ENCODE data around the gene FAM219B. TPM values are rescaled to one million over a fixed set of nuclear protein-coding genes. Genes with fewer than 3 reads are reported as not detected.

Gene FAM219B
- total RNA-seq, 2 donors from 2014 or later: 47.8 to 65.7 TPM

GRCh38 chr15:74864296-74864695 lies 42.4 kb downstream of the FAM219B start:
- Mint-ChIP-seq H3K4me3 (peak overlapping the region; percentile 25), H3K27ac (peak overlapping the region; percentile 85), H3K27me3 (no peaks in the 10 kb centered on the region), H3K4me1 (peaks cover 40% of the 10 kb centered on the region), H3K36me3 (ENCODE audit: low read depth) (peaks cover 2% of the 10 kb centered on the region)
- ATAC-seq (no peak), DNase-seq (no peak)
- no peaks in the 10 kb centered on the region for H3K9me3 ChIP-seq (ENCODE audit: control insufficient read depth, low read length, poor library complexity, severe bottlenecking)

- peaks cover 43% of the 10 kb centered on the region for H3K4me1 Mint-ChIP-seq
- no peak for DNase-seq
- peak; percentile 20 for ATAC-seq
- H3K27me3 Mint-ChIP-seq: no peaks in the 10 kb centered on the region
- peak overlapping the region; percentile 82 for H3K4me3 Mint-ChIP-seq
- H3K36me3 Mint-ChIP-seq (ENCODE audit: low read depth): peaks cover 2% of the 10 kb centered on the region
- no peaks in the 10 kb centered on the region for H3K9me3 ChIP-seq (ENCODE audit: control insufficient read depth, low read length, poor library complexity, severe bottlenecking)
- peak overlapping the region; percentile 85 for H3K27ac Mint-ChIP-seq
Measured at GRCh38 chr15:74863239-74864056, 43.2 kb downstream of the FAM219B start.

- Mint-ChIP-seq H3K4me3 (no peak overlapping the region), H3K36me3 (ENCODE audit: low read depth) (peaks cover 1% of the 10 kb centered on the region), H3K4me1 (peaks cover 25% of the 10 kb centered on the region), H3K27me3 (no peaks in the 10 kb centered on the region), H3K27ac (peak overlapping the region; percentile 87)
- no peak for ATAC-seq
- no peak for DNase-seq
- no peaks in the 10 kb centered on the region for H3K9me3 ChIP-seq (ENCODE audit: control insufficient read depth, low read length, poor library complexity, severe bottlenecking)
Measured at GRCh38 chr15:74858369-74858740, 48.3 kb downstream of the FAM219B start.

- H3K27ac Mint-ChIP-seq: peak overlapping the region; percentile 63
- peaks cover 2% of the 10 kb centered on the region for H3K36me3 Mint-ChIP-seq (ENCODE audit: low read depth)
- no peak overlapping the region for H3K4me3 Mint-ChIP-seq
- peaks cover 25% of the 10 kb centered on the region for H3K4me1 Mint-ChIP-seq
- ATAC-seq (no peak), DNase-seq (no peak)
- H3K27me3 Mint-ChIP-seq: no peaks in the 10 kb centered on the region
- H3K9me3 ChIP-seq (ENCODE audit: control insufficient read depth, low read length, poor library complexity, severe bottlenecking): no peaks in the 10 kb centered on the region
Measured at GRCh38 chr15:74857671-74858368, 48.8 kb downstream of the FAM219B start.

- H3K4me3 Mint-ChIP-seq: peak overlapping the region; percentile 19
- no peaks in the 10 kb centered on the region for H3K27me3 Mint-ChIP-seq
- DNase-seq (no peak), ATAC-seq (peak; percentile 30)
- no peaks in the 10 kb centered on the region for H3K9me3 ChIP-seq (ENCODE audit: control insufficient read depth, low read length, poor library complexity, severe bottlenecking)
- H3K4me1 Mint-ChIP-seq: peaks cover 25% of the 10 kb centered on the region
- H3K36me3 Mint-ChIP-seq (ENCODE audit: low read depth): peaks cover 2% of the 10 kb centered on the region
- peak overlapping the region; percentile 63 for H3K27ac Mint-ChIP-seq
Measured at GRCh38 chr15:74857082-74857655, 49.5 kb downstream of the FAM219B start.

- Mint-ChIP-seq H3K27me3 (no peaks in the 10 kb centered on the region), H3K4me3 (no peak overlapping the region), H3K27ac (peak overlapping the region; percentile 63), H3K36me3 (ENCODE audit: low read depth) (peaks cover 2% of the 10 kb centered on the region), H3K4me1 (peaks cover 25% of the 10 kb centered on the region)
- H3K9me3 ChIP-seq (ENCODE audit: control insufficient read depth, low read length, poor library complexity, severe bottlenecking): no peaks in the 10 kb centered on the region
- no peak for DNase-seq
- no peak for ATAC-seq
Measured at GRCh38 chr15:74856537-74856936, 50.1 kb downstream of the FAM219B start.

GRCh38 chr15:74855857-74856256 lies 50.8 kb downstream of the FAM219B start:
- no peak overlapping the region for H3K4me3 Mint-ChIP-seq

GRCh38 chr15:74854453-74855022 lies 52.1 kb downstream of the FAM219B start:
- H3K36me3 Mint-ChIP-seq (ENCODE audit: low read depth): peaks cover 2% of the 10 kb centered on the region
- no peak for DNase-seq

More at GRCh38 chr15:74855857-74856256, 50.8 kb downstream of the FAM219B start:
- Mint-ChIP-seq H3K4me1 (peaks cover 25% of the 10 kb centered on the region), H3K27ac (peak overlapping the region; percentile 63), H3K36me3 (ENCODE audit: low read depth) (peaks cover 2% of the 10 kb centered on the region), H3K27me3 (no peaks in the 10 kb centered on the region)
- ATAC-seq (no peak), DNase-seq (no peak)
- no peaks in the 10 kb centered on the region for H3K9me3 ChIP-seq (ENCODE audit: control insufficient read depth, low read length, poor library complexity, severe bottlenecking)

GRCh38 chr15:74851960-74852359 lies 54.7 kb downstream of the FAM219B start:
- H3K27ac Mint-ChIP-seq: no peak overlapping the region
- no peak for ATAC-seq
- H3K4me3 Mint-ChIP-seq: no peak overlapping the region
- no peaks in the 10 kb centered on the region for H3K27me3 Mint-ChIP-seq
- H3K9me3 ChIP-seq (ENCODE audit: control insufficient read depth, low read length, poor library complexity, severe bottlenecking): no peaks in the 10 kb centered on the region
- no peak for DNase-seq
- H3K4me1 Mint-ChIP-seq: peaks cover 5% of the 10 kb centered on the region
- peaks cover 4% of the 10 kb centered on the region for H3K36me3 Mint-ChIP-seq (ENCODE audit: low read depth)

More at GRCh38 chr15:74854453-74855022, 52.1 kb downstream of the FAM219B start:
- no peaks in the 10 kb centered on the region for H3K9me3 ChIP-seq (ENCODE audit: control insufficient read depth, low read length, poor library complexity, severe bottlenecking)
- no peak for ATAC-seq
- Mint-ChIP-seq H3K27me3 (no peaks in the 10 kb centered on the region), H3K27ac (peak overlapping the region; percentile 16), H3K4me3 (no peak overlapping the region), H3K4me1 (peaks cover 20% of the 10 kb centered on the region)

GRCh38 chr15:74850393-74850792 lies 56.3 kb downstream of the FAM219B start:
- no peak overlapping the region for H3K27ac Mint-ChIP-seq
- peaks cover 4% of the 10 kb centered on the region for H3K36me3 Mint-ChIP-seq (ENCODE audit: low read depth)

More at GRCh38 chr15:74850393-74850792, 56.3 kb downstream of the FAM219B start:
- Mint-ChIP-seq H3K4me1 (peaks cover 5% of the 10 kb centered on the region), H3K4me3 (no peak overlapping the region), H3K27me3 (no peaks in the 10 kb centered on the region)
- no peaks in the 10 kb centered on the region for H3K9me3 ChIP-seq (ENCODE audit: control insufficient read depth, low read length, poor library complexity, severe bottlenecking)
- DNase-seq: no peak
- ATAC-seq: no peak

Other genes starting within 250 kb of the FAM219B start
- 10 to 100 TPM; 18.1 to 24.0 TPM for gene EDC3, start 210.8 kb downstream of the FAM219B start, total RNA-seq
- gene CYP1A1, start 181.3 kb downstream of the FAM219B start, total RNA-seq: under 1 TPM in 1 of 2 donors, not detected in 1; 0.13 TPM
- gene CYP1A2, start 158.0 kb downstream of the FAM219B start, total RNA-seq: not detected
- 100 to 1,000 TPM; 188 to 208 TPM for gene CSK, start 124.8 kb downstream of the FAM219B start, total RNA-seq
- gene LMAN1L, start 94.0 kb downstream of the FAM219B start, total RNA-seq: under 1 TPM; 0.82 to 0.91 TPM
- under 1 TPM in 1 of 2 donors, not detected in 1; 0.20 TPM for gene CPLX3, start 80.2 kb downstream of the FAM219B start, total RNA-seq
- gene ULK3, start 63.7 kb downstream of the FAM219B start, total RNA-seq: 10 to 100 TPM; 44.6 to 49.0 TPM
- gene SCAMP2, start 33.5 kb downstream of the FAM219B start, total RNA-seq: 10 to 100 TPM; 84.1 to 86.8 TPM
- gene MPI, start 16.8 kb downstream of the FAM219B start, total RNA-seq: 10 to 100 TPM; 25.4 to 38.2 TPM
- 10 to 100 TPM; 56.1 to 72.9 TPM for gene COX5A, start 31.2 kb upstream of the FAM219B start, total RNA-seq
- gene RPP25, start 49.9 kb upstream of the FAM219B start, total RNA-seq: 1 to 10 TPM in 1 of 2 donors, under 1 TPM in 1; 0.99 to 1.3 TPM
- gene SCAMP5, start 88.7 kb upstream of the FAM219B start, total RNA-seq: 1 to 10 TPM; 3.9 to 4.3 TPM
- 1 to 10 TPM; 8.9 to 9.5 TPM for gene PPCDC, start 116.7 kb upstream of the FAM219B start, total RNA-seq

Data from T-helper 17 cell (primary cell).